Erythroblast (primary cell): ENCODE measurements around the gene TAS2R16.

Experiments
- DNase-seq, 2 experiments: peaks; one replicate each; lab custom pipeline; 2025; lab: John Stamatoyannopoulos, UW
- GATA1 ChIP-seq: IDR thresholded peaks from 2 replicates; pipeline ENCODE4 v1.6.1; 2011; ENCODE audit warnings: low read depth, mild to moderate bottlenecking, control low read depth, low read length, moderate library complexity
- POLR2A ChIP-seq: IDR thresholded peaks from 2 replicates; pipeline ENCODE4 v1.6.1; 2011; ENCODE audit warnings: mild to moderate bottlenecking, low read length

Gene TAS2R16, protein sequence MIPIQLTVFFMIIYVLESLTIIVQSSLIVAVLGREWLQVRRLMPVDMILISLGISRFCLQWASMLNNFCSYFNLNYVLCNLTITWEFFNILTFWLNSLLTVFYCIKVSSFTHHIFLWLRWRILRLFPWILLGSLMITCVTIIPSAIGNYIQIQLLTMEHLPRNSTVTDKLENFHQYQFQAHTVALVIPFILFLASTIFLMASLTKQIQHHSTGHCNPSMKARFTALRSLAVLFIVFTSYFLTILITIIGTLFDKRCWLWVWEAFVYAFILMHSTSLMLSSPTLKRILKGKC

DNA sequence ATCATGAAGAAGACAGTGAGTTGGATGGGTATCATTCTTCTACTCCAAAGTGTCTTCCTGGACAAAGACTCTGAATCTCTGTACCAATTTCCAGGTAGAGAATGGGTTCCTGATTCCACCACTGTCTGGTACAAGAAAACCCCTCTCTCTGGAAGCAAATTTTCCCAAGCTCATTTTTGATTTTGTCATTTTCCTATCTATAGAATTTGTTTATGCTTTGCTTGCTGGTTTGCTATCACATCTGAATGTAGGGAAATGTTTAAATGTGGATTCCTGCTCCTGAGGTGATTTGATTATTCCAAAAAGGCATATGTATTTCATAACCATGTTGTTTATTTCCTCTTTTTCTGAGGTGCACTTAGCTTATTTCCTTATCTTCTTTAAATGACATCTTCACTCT lies at the start of gene TAS2R16:
TSS of gene TAS2R16 (minus strand) at position 101 of the 400 bp plus-strand sequence. CDS start at position 35, 66 bp downstream.
- TF ChIP-seq POLR2A (no peak), GATA1 (no peak)
- DNase-seq: no peak

- no peak for DNase-seq
- TF ChIP-seq POLR2A (no peak), GATA1 (no peak)
These were observed 48.1 kb upstream of the TAS2R16 start for GRCh38 chr7:123043642-123044041.

GRCh38 chr7:123041101-123041500 lies 45.6 kb upstream of the TAS2R16 start:
- no peak for DNase-seq
- TF ChIP-seq GATA1 (no peak), POLR2A (no peak)

GRCh38 chr7:123039269-123039668 lies 43.8 kb upstream of the TAS2R16 start:
- no peak for DNase-seq

GRCh38 chr7:123034106-123034505 lies 38.6 kb upstream of the TAS2R16 start:
- TF ChIP-seq POLR2A: no peak
- TF ChIP-seq GATA1: no peak
- DNase-seq: no peak

More at GRCh38 chr7:123039269-123039668, 43.8 kb upstream of the TAS2R16 start:
- no peak for TF ChIP-seq GATA1
- TF ChIP-seq POLR2A: no peak

GRCh38 chr7:123030631-123031030 lies 35.1 kb upstream of the TAS2R16 start:
- DNase-seq: no peak
- no peak for TF ChIP-seq POLR2A
- TF ChIP-seq GATA1: no peak

DNA sequence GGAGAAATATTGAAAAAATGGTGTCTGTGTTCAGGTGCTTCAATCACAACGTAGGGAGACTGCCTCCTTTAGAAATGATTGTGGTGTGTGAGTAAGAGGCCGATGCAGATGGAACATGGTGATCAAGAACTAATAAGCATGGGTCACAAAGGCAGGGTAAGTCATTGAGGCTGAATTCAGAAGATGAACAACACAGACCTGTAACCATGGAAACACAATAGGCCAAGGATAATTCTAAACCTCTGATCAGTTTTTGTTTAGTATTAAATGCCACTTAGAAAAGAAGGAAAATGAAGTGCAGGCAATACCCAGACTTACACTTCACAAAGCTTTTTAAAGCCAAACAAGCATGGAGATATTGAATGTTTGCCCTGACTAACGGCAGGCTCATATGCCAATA lies 32.8 kb upstream of the TAS2R16 start:
- no peak for DNase-seq
- no peak for TF ChIP-seq GATA1
- no peak for TF ChIP-seq POLR2A

GRCh38 chr7:123026251-123026650 lies 30.8 kb upstream of the TAS2R16 start:
- no peak for DNase-seq
- TF ChIP-seq POLR2A (no peak), GATA1 (no peak)

- DNase-seq: no peak
- no peak for TF ChIP-seq GATA1
- no peak for TF ChIP-seq POLR2A
These were observed 29.7 kb upstream of the TAS2R16 start for GRCh38 chr7:123024989-123025758.

GRCh38 chr7:123023126-123023525 lies 27.6 kb upstream of the TAS2R16 start:
- DNase-seq: no peak
- no peak for TF ChIP-seq GATA1
- no peak for TF ChIP-seq POLR2A

DNA sequence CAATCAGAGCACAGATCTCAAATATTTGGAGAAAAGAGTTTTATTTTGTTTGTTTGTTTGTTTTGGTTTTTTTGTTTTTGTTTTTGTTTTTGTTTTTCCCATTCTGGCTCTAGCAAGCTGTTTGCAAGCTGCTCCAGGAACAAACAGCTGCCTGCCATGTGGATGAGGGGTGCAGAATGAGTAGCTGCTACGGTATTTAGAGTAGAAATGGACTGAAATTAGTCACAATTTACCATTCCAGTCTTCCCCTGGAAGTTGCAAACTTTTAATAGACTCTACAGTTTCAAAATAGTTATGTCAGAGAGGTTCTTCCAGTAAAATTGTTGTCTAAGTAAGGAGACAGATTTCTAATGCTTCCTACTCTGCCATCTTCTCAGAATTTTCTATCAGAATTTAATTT lies 27.1 kb upstream of the TAS2R16 start:
- no peak for DNase-seq
- TF ChIP-seq POLR2A (no peak), GATA1 (no peak)

DNA sequence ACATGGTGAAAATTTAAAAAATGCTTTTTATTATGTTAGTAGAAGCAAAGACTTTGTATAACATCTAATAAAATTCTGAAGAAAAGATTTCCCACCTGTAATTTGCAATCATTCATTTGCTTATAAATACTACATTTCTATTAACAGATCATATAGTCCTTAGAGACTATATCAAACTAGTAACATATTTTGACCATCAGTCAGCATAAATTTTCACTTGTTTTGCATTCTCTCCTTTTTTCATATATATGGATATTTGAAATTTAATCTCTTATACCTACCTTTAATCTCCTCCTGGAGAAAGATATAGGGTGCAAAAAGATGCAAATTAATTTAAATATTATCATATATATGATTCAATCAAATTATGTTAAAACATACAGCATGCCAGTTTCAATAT lies 16.9 kb upstream of the TAS2R16 start:
- no peak for DNase-seq

GRCh38 chr7:123011766-123012369 lies 16.4 kb upstream of the TAS2R16 start:
- DNase-seq: no peak
- no peak for TF ChIP-seq POLR2A
- no peak for TF ChIP-seq GATA1

More for the DNA sequence above, 16.9 kb upstream of the TAS2R16 start:
- TF ChIP-seq POLR2A (no peak), GATA1 (no peak)

DNA sequence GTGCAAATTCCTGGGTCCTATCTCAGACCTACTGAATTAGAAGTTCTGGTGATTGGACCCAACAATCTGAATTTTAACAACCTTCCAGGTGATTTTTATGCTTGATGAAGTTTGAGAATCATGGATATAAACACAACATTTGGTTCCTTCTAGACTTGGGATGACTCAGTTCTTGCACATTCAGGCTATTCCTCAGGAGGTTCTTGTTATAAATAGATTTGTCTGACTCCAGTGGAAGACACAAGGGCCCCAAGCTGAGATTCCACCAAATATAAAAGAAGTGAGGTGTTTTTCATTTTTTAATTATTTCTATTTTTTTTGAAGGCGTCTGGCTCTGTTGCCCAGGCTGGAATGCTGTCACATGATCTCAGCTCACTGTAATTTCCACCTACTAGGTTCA lies 9.4 kb upstream of the TAS2R16 start:
- no peak for DNase-seq
- TF ChIP-seq GATA1 (no peak), POLR2A (no peak)
